SK-N-SH (cell line): Measurements from ENCODE around the gene ALB. TPM values are rescaled to one million over a fixed set of nuclear protein-coding genes. Genes with fewer than 3 reads are reported as not detected.

ENCODE experiments used
- CTCF ChIA-PET: fragments of 300-600, 350-600 bp; formaldehyde crosslinking; extraction: SDS; loops from one replicate; lab custom pipeline; 2021; lab: Yijun Ruan, JAX
- POLR2A ChIA-PET: fragments of 350-600 bp; sonication (Branson Sonifier 250); formaldehyde crosslinking; extraction: SDS; loops from one replicate; lab custom pipeline; 2020; ENCODE audit warnings: antibody characterized with exemption, inconsistent platforms; lab: Yijun Ruan, JAX
- DNase-seq: peaks from one replicate; pipeline ENCODE4 v3.0.0; 2012
- H2AFZ ChIP-seq: fragments of 200-600 bp; sonication (generic); 2 replicates; pipeline ENCODE4 v1.8.1; 2016; ENCODE audit warnings: antibody characterized with exemption, mild to moderate bottlenecking, low read depth
- H3F3A ChIP-seq: fragments of 200-600 bp; sonication (generic); replicated peaks from 2 replicates; pipeline ENCODE3; 2016; ENCODE audit warnings: antibody characterized with exemption, mild to moderate bottlenecking; ENCODE audit not compliant: insufficient read depth
- H3K27ac ChIP-seq, 2 experiments: fragments of 200-500 bp in 1 of 2; fragments of 200-600 bp in 1 of 2; sonication (Bioruptor generic) in 1 of 2; sonication (generic), shearing (Covaris generic) in 1 of 2; 2 replicates each; pipeline versions ENCODE4 v1.5.1 to v1.6.1; 2014 to 2016; ENCODE audit warnings: low read depth in 2 of 2, inconsistent platforms in 1 of 2, low read length in 1 of 2, mild to moderate bottlenecking in 1 of 2, mixed read lengths in 1 of 2
- H3K27me3 ChIP-seq: fragments of 200-600 bp; sonication (generic), shearing (Covaris generic); 2 replicates; pipeline ENCODE4 v1.6.1; 2016; ENCODE audit warnings: mixed run types; ENCODE audit not compliant: insufficient read depth
- H3K36me3 ChIP-seq, 2 experiments: fragments of 200-500 bp in 1 of 2; fragments of 200-600 bp in 1 of 2; sonication (Bioruptor generic) in 1 of 2; sonication (generic) in 1 of 2; replicated peaks in 1 of 2; 2 replicates each; pipeline versions ENCODE3 to v1.5.1; 2014 to 2016; ENCODE audit warnings: low read length in 1 of 2, mild to moderate bottlenecking in 1 of 2; ENCODE audit not compliant: insufficient read depth in 2 of 2, control insufficient read depth in 1 of 2
- H3K4me1 ChIP-seq, 2 experiments: fragments of 200-500 bp in 1 of 2; fragments of 200-600 bp in 1 of 2; sonication (Bioruptor generic) in 1 of 2; sonication (generic), shearing (Covaris generic) in 1 of 2; 2 replicates each; pipeline versions ENCODE4 v1.5.1 to v1.6.1; 2014 to 2016; ENCODE audit warnings: low read depth in 1 of 2, low read length in 1 of 2, mixed run types in 1 of 2; ENCODE audit not compliant: insufficient read depth in 2 of 2, control insufficient read depth in 1 of 2
- H3K4me2 ChIP-seq: fragments of 200-600 bp; sonication (generic), shearing (Covaris generic); 2 replicates; pipeline ENCODE4 v1.6.1; 2017; ENCODE audit warnings: mixed run types
- H3K4me3 ChIP-seq, 2 experiments: fragments of 200-500 bp in 1 of 2; fragments of 200-600 bp in 1 of 2; sonication (Bioruptor generic) in 1 of 2; sonication (generic), shearing (Covaris generic) in 1 of 2; 2 replicates each; pipeline versions ENCODE4 v1.5.1 to v1.8.1; 2014 to 2016; ENCODE audit warnings: low read depth in 2 of 2, inconsistent platforms in 1 of 2, low read length in 1 of 2, mild to moderate bottlenecking in 1 of 2, mixed read lengths in 1 of 2, moderate library complexity in 1 of 2
- H3K79me2 ChIP-seq: fragments of 200-600 bp; sonication (generic); 2 replicates; pipeline ENCODE4 v1.8.1; 2017; ENCODE audit warnings: mild to moderate bottlenecking; ENCODE audit not compliant: insufficient read depth
- H3K9ac ChIP-seq: fragments of 200-600 bp; sonication (generic); 2 replicates; pipeline ENCODE4 v1.6.1; 2017; ENCODE audit warnings: mixed run types
- H3K9me2 ChIP-seq: fragments of 200-600 bp; sonication (generic); 2 replicates; pipeline ENCODE4 v1.6.1; 2017; ENCODE audit warnings: mixed run types
- H3K9me3 ChIP-seq: fragments of 200-600 bp; sonication (generic); 2 replicates; pipeline ENCODE4 v1.6.1; 2017; ENCODE audit warnings: mixed run types, mild to moderate bottlenecking, moderate library complexity
- H4K20me1 ChIP-seq: fragments of 200-600 bp; sonication (generic); 2 replicates; pipeline ENCODE4 v1.6.1; 2017; ENCODE audit warnings: mild to moderate bottlenecking, mixed run types; ENCODE audit not compliant: insufficient read depth
- CTCF ChIP-seq: fragments of 200-600 bp; sonication (generic); IDR thresholded peaks from 2 replicates; pipeline ENCODE4 v1.6.1; 2017; ENCODE audit warnings: antibody characterized with exemption, mild to moderate bottlenecking, moderate library complexity
- FOSL2 ChIP-seq: IDR thresholded peaks from 2 replicates; pipeline ENCODE4 v1.4.0; 2012; ENCODE audit warnings: low read depth, mild to moderate bottlenecking, moderate library complexity, borderline replicate concordance
- FOXJ3 ChIP-seq: sonication (generic); formaldehyde crosslinking; IDR thresholded peaks from 2 replicates; pipeline ENCODE4 v1.5.1; 2020; ENCODE audit warnings: mild to moderate bottlenecking, missing genetic modification reagents
- GABPA ChIP-seq: IDR thresholded peaks from 2 replicates; pipeline ENCODE4 v1.4.0; 2012; ENCODE audit warnings: low read depth, mild to moderate bottlenecking
- GATA2 ChIP-seq: sonication (generic); formaldehyde crosslinking; IDR thresholded peaks from 2 replicates; pipeline ENCODE4 v1.5.0; 2020; ENCODE audit warnings: mild to moderate bottlenecking, missing genetic modification reagents
- JUND ChIP-seq: IDR thresholded peaks from 2 replicates; pipeline ENCODE4 v1.4.0; 2012
- MAX ChIP-seq: IDR thresholded peaks from 2 replicates; pipeline ENCODE4 v1.4.0; 2012; ENCODE audit warnings: low read depth
- MEF2A ChIP-seq: IDR thresholded peaks from 2 replicates; pipeline ENCODE4 v1.4.0; 2012; ENCODE audit warnings: low read depth, borderline replicate concordance
- NFIC ChIP-seq: IDR thresholded peaks from 2 replicates; pipeline ENCODE4 v1.4.0; 2012; ENCODE audit warnings: borderline replicate concordance
- NRF1 ChIP-seq: IDR thresholded peaks from 2 replicates; pipeline ENCODE4 v1.6.1; 2012; ENCODE audit warnings: low read depth, mild to moderate bottlenecking, low read length
- PBX3 ChIP-seq: IDR thresholded peaks from 2 replicates; pipeline ENCODE4; 2012
- RAD21 ChIP-seq: IDR thresholded peaks from 2 replicates; pipeline ENCODE4 v1.6.1; 2012; ENCODE audit warnings: mild to moderate bottlenecking, low read length
- RCOR1 ChIP-seq: fragments of 150-350 bp; IDR thresholded peaks from 2 replicates; pipeline ENCODE4 v1.6.1; 2017; ENCODE audit warnings: antibody characterized with exemption, low read length
- REST ChIP-seq: IDR thresholded peaks from 2 replicates; pipeline ENCODE4 v1.6.1; 2012; ENCODE audit warnings: mild to moderate bottlenecking, low read depth, low read length, moderate library complexity
- RXRA ChIP-seq: IDR thresholded peaks from 2 replicates; pipeline ENCODE4 v1.4.0; 2012; ENCODE audit warnings: low read depth, mild to moderate bottlenecking, borderline replicate concordance
- SIN3A ChIP-seq: IDR thresholded peaks from 2 replicates; pipeline ENCODE4 v1.6.1; 2012; ENCODE audit warnings: low read depth, mild to moderate bottlenecking, low read length, moderate library complexity, borderline replicate concordance
- SMC3 ChIP-seq: IDR thresholded peaks from 2 replicates; pipeline ENCODE4 v1.6.1; 2012; ENCODE audit warnings: low read depth, low read length, improper control_type of control experiment
- TCF12 ChIP-seq: IDR thresholded peaks from 2 replicates; pipeline ENCODE4 v1.4.0; 2012
- TEAD4 ChIP-seq: IDR thresholded peaks from 2 replicates; pipeline ENCODE4 v1.4.0; 2012; ENCODE audit warnings: mild to moderate bottlenecking, borderline replicate concordance; ENCODE audit not compliant: insufficient read depth
- USF2 ChIP-seq: fragments of 150-350 bp; IDR thresholded peaks from 2 replicates; pipeline ENCODE4 v1.6.1; 2017; ENCODE audit warnings: antibody characterized with exemption, low read length, low read depth, borderline replicate concordance
- WGBS: methylation state at CpG from one replicate; pipeline ENCODE4 v1.1.6; 2017; ENCODE audit warnings: low lambda C conversion rate; 5-methylcytosine and 5-hydroxymethylcytosine counted together
- polyA plus RNA-seq, 3 experiments: library from polyadenylated mRNA; depleted of rRNA; stranded (reverse); fragments of >200 nt; gene quantifications; 2 replicates each; pipeline ENCODE4 v1.2.3, GENCODE V29; 2012

The ALB gene
- polyA plus RNA-seq, 1 of the 3 experiments (the other 2 are of a cell fraction): not detected

DNA sequence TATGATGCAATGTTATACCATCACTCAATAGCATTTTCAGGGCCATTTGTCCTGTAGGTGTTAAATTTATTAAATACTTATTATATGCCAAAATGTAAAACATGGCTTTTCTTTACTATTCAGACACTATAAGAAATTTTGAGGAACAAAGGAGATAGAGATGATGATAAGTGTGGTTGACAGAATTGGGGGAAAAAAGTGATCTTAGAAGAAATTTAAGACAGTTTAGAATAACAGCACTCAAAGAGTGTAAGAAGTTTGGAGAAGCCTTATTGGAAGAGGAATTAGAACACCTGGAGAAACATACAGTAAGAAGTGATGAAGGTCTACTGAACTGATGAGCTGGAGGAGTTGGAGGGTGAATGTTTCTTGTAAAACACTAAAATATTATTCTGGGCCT is 19.1 kb downstream of the ALB start:
- ChIA-PET CTCF (interaction anchor here (0.9 kb wide), 1 partner anchor 14 kb away, joined by 3 read pairs; no protein-coding TSS in a partner anchor), POLR2A (no interaction called here)

DNA sequence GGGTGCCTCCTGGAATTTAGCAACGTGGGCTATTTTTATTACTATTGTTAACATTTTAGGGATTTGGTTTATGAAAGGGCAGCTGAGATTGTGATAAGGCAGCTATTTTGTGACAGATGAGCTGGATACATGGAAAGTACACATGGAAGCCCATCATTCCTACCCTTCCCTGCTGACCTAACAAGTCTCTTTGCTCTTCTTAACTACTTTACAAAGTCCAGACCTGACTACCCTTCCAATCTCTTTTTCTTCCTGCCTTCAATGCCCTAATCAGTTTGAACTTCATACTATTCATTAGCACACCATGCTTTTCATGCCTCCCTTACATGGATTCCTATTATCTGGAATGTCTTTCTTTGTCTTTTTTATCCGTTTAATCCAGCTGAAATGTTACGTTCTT is 22.6 kb downstream of the ALB start:
- 2% methylated on average over 3 of the region's 3 CpGs for WGBS
- CTCF ChIA-PET: interaction anchor here (2.9 kb wide), 1 partner anchor 19 kb away, joined by 15 read pairs; no protein-coding TSS in a partner anchor
- no peak for TF ChIP-seq PBX3
- no peak for TF ChIP-seq REST
- no peak for TF ChIP-seq MAX
- no peak for TF ChIP-seq TEAD4
- no peak for TF ChIP-seq CTCF
- TF ChIP-seq RXRA: no peak
- no peak for TF ChIP-seq TCF12
- TF ChIP-seq GATA2 (CRISPR knock-in tag): no peak
- TF ChIP-seq RAD21: no peak
- no peak for TF ChIP-seq JUND
- no peak for TF ChIP-seq FOXJ3
- TF ChIP-seq GABPA: no peak
- no peak for TF ChIP-seq FOSL2
- no peak for TF ChIP-seq USF2
- no peak for TF ChIP-seq SMC3
- TF ChIP-seq RCOR1: no peak
- TF ChIP-seq SIN3A: no peak
- TF ChIP-seq MEF2A: no peak

More for the DNA sequence above, 19.1 kb downstream of the ALB start:
- DNase-seq: no peak
- Histone ChIP-seq H4K20me1 (no peaks in the 10 kb centered on the region), H3F3A (no peaks in the 10 kb centered on the region), H3K4me2 (no peak overlapping the region), H3K9me3 (no peaks in the 10 kb centered on the region), H2AFZ (no peak overlapping the region), H3K27me3 (no peaks in the 10 kb centered on the region; the same call in 1 of the 2 replicates), H3K79me2 (no peaks in the 10 kb centered on the region), H3K27ac (no peak overlapping the region), H3K9ac (no peak overlapping the region), H3K4me3 (no peak overlapping the region), H3K9me2 (no peaks in the 10 kb centered on the region), H3K4me1 (no peaks in the 10 kb centered on the region), H3K36me3 (no peaks in the 10 kb centered on the region)
- TF ChIP-seq RXRA (no peak), NRF1 (no peak), TEAD4 (no peak), NFIC (no peak), FOSL2 (no peak), FOXJ3 (no peak), JUND (no peak)

More for the DNA sequence above, 22.6 kb downstream of the ALB start:
- no peaks in the 10 kb centered on the region for H3K36me3 ChIP-seq
- H3K9ac ChIP-seq: no peak overlapping the region
- no peak overlapping the region for H3K27ac ChIP-seq
- H3K9me2 ChIP-seq: no peaks in the 10 kb centered on the region
- no peak overlapping the region for H2AFZ ChIP-seq
- H3K4me3 ChIP-seq: no peak overlapping the region
- no peaks in the 10 kb centered on the region for H3K4me1 ChIP-seq
- no peaks in the 10 kb centered on the region for H4K20me1 ChIP-seq
- H3F3A ChIP-seq: no peaks in the 10 kb centered on the region
- POLR2A ChIA-PET: no interaction called here
- H3K4me2 ChIP-seq: no peak overlapping the region
- H3K27me3 ChIP-seq: peaks cover 6% of the 10 kb centered on the region; the same call in 1 of the 2 replicates
- DNase-seq: no peak
- H3K79me2 ChIP-seq: no peaks in the 10 kb centered on the region
- no peaks in the 10 kb centered on the region for H3K9me3 ChIP-seq
